ENCODE results near the gene SPEM2. TPM values are rescaled to one million over a fixed set of nuclear protein-coding genes. Genes with fewer than 3 reads are reported as not detected.

SPEM2 gene
- total RNA-seq, 1 donor from 2014 or later: 0.14 TPM

GRCh38 chr17:7460850-7461660 lies 35.6 kb downstream of the SPEM2 start:
- DNase-seq (ENCODE audit: low read depth) (no peak), FAIRE-seq (no peak)
- peaks cover 3% of the 10 kb centered on the region for H3K36me3 ChIP-seq (ENCODE audit: insufficient read depth, low read length)
- no peaks in the 10 kb centered on the region for H3K9me3 Mint-ChIP-seq (ENCODE audit: unreplicated experiment)
- H3K36me3 Mint-ChIP-seq (ENCODE audit: low read depth, unreplicated experiment): peaks cover 10% of the 10 kb centered on the region
- H3K27ac ChIP-seq (ENCODE audit: low read depth, low read length): no peak overlapping the region
- H4K20me1 ChIP-seq (ENCODE audit: insufficient read depth, low read length): peaks cover 7% of the 10 kb centered on the region
- TF ChIP-seq CTCF (IDR thresholded peaks at IDR 0.05; ENCODE audit: insufficient read depth, low read depth, low read length) (no peak), EZH2 (IDR thresholded peaks at IDR 0.05; ENCODE audit: insufficient read depth, low read length) (no peak)
- H3K79me2 ChIP-seq (ENCODE audit: insufficient read depth, low read length): no peaks in the 10 kb centered on the region
- no peaks in the 10 kb centered on the region for H3K27me3 Mint-ChIP-seq (ENCODE audit: low read depth, unreplicated experiment)
- no peaks in the 10 kb centered on the region for H3K4me1 ChIP-seq (ENCODE audit: insufficient read depth, low read length)
- H3K4me3 Mint-ChIP-seq (ENCODE audit: unreplicated experiment): peak overlapping the region; percentile 58
- no peak overlapping the region for H2AFZ ChIP-seq (ENCODE audit: low read depth, low read length)
- H3K9ac ChIP-seq (ENCODE audit: low read length): no peak overlapping the region
- no peak overlapping the region for H3K4me2 ChIP-seq (ENCODE audit: low read length)
- H3K27ac Mint-ChIP-seq (ENCODE audit: unreplicated experiment): peak overlapping the region; percentile 44
- H3K4me1 Mint-ChIP-seq (ENCODE audit: low read depth, unreplicated experiment): peaks cover 2% of the 10 kb centered on the region
- no peaks in the 10 kb centered on the region for H3K9me3 ChIP-seq (ENCODE audit: insufficient read depth, low read depth, low read length)
- no peaks in the 10 kb centered on the region for H3K27me3 ChIP-seq (ENCODE audit: insufficient read depth, low read length)
- no peak overlapping the region for H3K4me3 ChIP-seq (ENCODE audit: insufficient read depth, low read depth, low read length)

GRCh38 chr17:7462474-7463371 lies 37.3 kb downstream of the SPEM2 start:
- Mint-ChIP-seq H3K36me3 (ENCODE audit: low read depth, unreplicated experiment) (peaks cover 14% of the 10 kb centered on the region), H3K4me3 (ENCODE audit: unreplicated experiment) (peak overlapping the region; percentile 27), H3K4me1 (ENCODE audit: low read depth, unreplicated experiment) (peaks cover 9% of the 10 kb centered on the region), H3K9me3 (ENCODE audit: unreplicated experiment) (no peaks in the 10 kb centered on the region), H3K27ac (ENCODE audit: unreplicated experiment) (no peak overlapping the region), H3K27me3 (ENCODE audit: low read depth, unreplicated experiment) (no peaks in the 10 kb centered on the region)
- H3K79me2 ChIP-seq (ENCODE audit: insufficient read depth, low read length): peaks cover 9% of the 10 kb centered on the region
- no peak for TF ChIP-seq CTCF (IDR thresholded peaks at IDR 0.05; ENCODE audit: insufficient read depth, low read depth, low read length)
- no peak for TF ChIP-seq EZH2 (IDR thresholded peaks at IDR 0.05; ENCODE audit: insufficient read depth, low read length)
- peaks cover 7% of the 10 kb centered on the region for H3K4me1 ChIP-seq (ENCODE audit: insufficient read depth, low read length)
- no peak overlapping the region for H3K4me2 ChIP-seq (ENCODE audit: low read length)
- H3K27ac ChIP-seq (ENCODE audit: low read depth, low read length): no peak overlapping the region
- peaks cover 23% of the 10 kb centered on the region for H4K20me1 ChIP-seq (ENCODE audit: insufficient read depth, low read length)
- no peaks in the 10 kb centered on the region for H3K9me3 ChIP-seq (ENCODE audit: insufficient read depth, low read depth, low read length)
- H2AFZ ChIP-seq (ENCODE audit: low read depth, low read length): no peak overlapping the region
- DNase-seq (ENCODE audit: low read depth) (no peak), FAIRE-seq (no peak)
- no peaks in the 10 kb centered on the region for H3K27me3 ChIP-seq (ENCODE audit: insufficient read depth, low read length)
- no peak overlapping the region for H3K4me3 ChIP-seq (ENCODE audit: insufficient read depth, low read depth, low read length)
- H3K9ac ChIP-seq (ENCODE audit: low read length): no peak overlapping the region
- H3K36me3 ChIP-seq (ENCODE audit: insufficient read depth, low read length): peaks cover 3% of the 10 kb centered on the region

Data from astrocyte (in vitro differentiated cells and primary cell).